Stimulated activated naive CD8-positive, alpha-beta T cell treated with anti-CD3 and anti-CD28 coated beads, Interleukin-15, Interleukin-2, amounts not matched to agents 100 ng/mL and 50 ng/mL, for 24 hours (primary cell): ENCODE data around the gene MORC4.

Experiments used
- H3K27ac Mint-ChIP-seq: one replicate; pipeline ENCODE4 v1.8.0; 2021; ENCODE audit warnings: mild to moderate bottlenecking, mixed read lengths
- H3K27me3 Mint-ChIP-seq: one replicate; pipeline ENCODE4 v1.8.0; 2021; ENCODE audit warnings: mixed read lengths
- H3K36me3 Mint-ChIP-seq: one replicate; pipeline ENCODE4 v1.8.0; 2021; ENCODE audit warnings: low read depth, mixed read lengths
- H3K4me1 Mint-ChIP-seq: one replicate; pipeline ENCODE4 v1.8.0; 2021; ENCODE audit warnings: low read depth, mixed read lengths
- H3K4me3 Mint-ChIP-seq: one replicate; pipeline ENCODE4 v1.8.0; 2021; ENCODE audit warnings: mild to moderate bottlenecking, mixed read lengths
- H3K9me3 Mint-ChIP-seq: one replicate; pipeline ENCODE4 v1.8.0; 2021; ENCODE audit warnings: mixed read lengths

The MORC4 gene

GRCh38 chrX:106939566-106939965, 60.4 kb downstream of the MORC4 start:
- no peaks in the 10 kb centered on the region for H3K4me1 Mint-ChIP-seq
- H3K4me3 Mint-ChIP-seq = no peak overlapping the region
- no peaks in the 10 kb centered on the region for H3K9me3 Mint-ChIP-seq
- no peak overlapping the region for H3K27ac Mint-ChIP-seq
- H3K27me3 Mint-ChIP-seq = no peaks in the 10 kb centered on the region
- peaks cover 8% of the 10 kb centered on the region for H3K36me3 Mint-ChIP-seq

- no peak overlapping the region for H3K27ac Mint-ChIP-seq
- no peaks in the 10 kb centered on the region for H3K9me3 Mint-ChIP-seq
- H3K27me3 Mint-ChIP-seq = no peaks in the 10 kb centered on the region
- H3K36me3 Mint-ChIP-seq = no peaks in the 10 kb centered on the region
- H3K4me3 Mint-ChIP-seq = no peak overlapping the region
- H3K4me1 Mint-ChIP-seq = no peaks in the 10 kb centered on the region
Observed at GRCh38 chrX:106936246-106936645, 63.8 kb downstream of the MORC4 start.

GRCh38 chrX:106935175-106935574, 64.8 kb downstream of the MORC4 start:
- H3K4me1 Mint-ChIP-seq = no peaks in the 10 kb centered on the region
- no peaks in the 10 kb centered on the region for H3K27me3 Mint-ChIP-seq
- H3K9me3 Mint-ChIP-seq = no peaks in the 10 kb centered on the region
- no peak overlapping the region for H3K4me3 Mint-ChIP-seq
- no peak overlapping the region for H3K27ac Mint-ChIP-seq
- no peaks in the 10 kb centered on the region for H3K36me3 Mint-ChIP-seq

GRCh38 chrX:106933538-106933961, 66.5 kb downstream of the MORC4 start:
- Mint-ChIP-seq H3K9me3 (no peaks in the 10 kb centered on the region), H3K27ac (no peak overlapping the region), H3K36me3 (no peaks in the 10 kb centered on the region), H3K4me1 (no peaks in the 10 kb centered on the region), H3K27me3 (no peaks in the 10 kb centered on the region), H3K4me3 (no peak overlapping the region)

- no peaks in the 10 kb centered on the region for H3K36me3 Mint-ChIP-seq
- H3K4me1 Mint-ChIP-seq = no peaks in the 10 kb centered on the region
- H3K9me3 Mint-ChIP-seq = no peaks in the 10 kb centered on the region
- no peak overlapping the region for H3K27ac Mint-ChIP-seq
- no peak overlapping the region for H3K4me3 Mint-ChIP-seq
- H3K27me3 Mint-ChIP-seq = no peaks in the 10 kb centered on the region
Observed at GRCh38 chrX:106932960-106933537, 67.0 kb downstream of the MORC4 start.

- H3K27me3 Mint-ChIP-seq = no peaks in the 10 kb centered on the region
- H3K27ac Mint-ChIP-seq = no peak overlapping the region
- no peaks in the 10 kb centered on the region for H3K4me1 Mint-ChIP-seq
- H3K36me3 Mint-ChIP-seq = no peaks in the 10 kb centered on the region
- no peak overlapping the region for H3K4me3 Mint-ChIP-seq
- no peaks in the 10 kb centered on the region for H3K9me3 Mint-ChIP-seq
Observed at GRCh38 chrX:106932492-106932923, 67.5 kb downstream of the MORC4 start.

DNA sequence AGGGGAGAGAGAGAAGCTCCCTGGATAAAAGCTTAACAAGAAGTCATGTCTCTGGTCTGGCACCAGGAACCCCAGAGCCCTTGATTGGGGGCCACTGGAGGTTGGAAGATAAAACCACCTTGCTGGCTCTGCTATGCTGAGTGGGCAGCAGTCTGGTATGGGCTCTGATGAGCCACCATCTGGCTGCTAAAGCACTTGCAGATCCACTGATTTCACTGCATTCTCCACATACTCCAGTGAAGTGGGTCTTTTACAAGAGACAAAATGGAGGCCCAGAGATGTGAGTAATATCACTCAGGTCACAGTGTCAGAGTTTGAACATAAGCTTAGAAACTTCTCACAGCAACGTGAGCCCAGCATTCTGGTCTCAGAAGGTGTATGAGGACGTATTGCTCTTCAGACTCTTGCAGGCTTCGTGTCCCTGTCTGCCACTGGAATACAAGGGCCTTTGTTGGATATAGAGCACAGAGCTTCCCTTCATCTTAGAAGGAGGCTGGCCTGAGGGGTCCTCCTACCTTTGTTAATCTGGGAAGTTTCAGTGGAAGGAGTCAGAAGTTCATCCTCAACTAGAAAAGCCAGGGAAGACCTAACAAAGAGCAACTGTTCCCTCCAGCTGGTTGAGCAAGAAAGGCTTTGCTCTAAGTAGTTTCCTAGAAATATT, 68.1 kb downstream of the MORC4 start:
- H3K4me1 Mint-ChIP-seq = no peaks in the 10 kb centered on the region
- no peak overlapping the region for H3K27ac Mint-ChIP-seq
- H3K27me3 Mint-ChIP-seq = no peaks in the 10 kb centered on the region
- H3K4me3 Mint-ChIP-seq = no peak overlapping the region
- H3K9me3 Mint-ChIP-seq = no peaks in the 10 kb centered on the region
- H3K36me3 Mint-ChIP-seq = no peaks in the 10 kb centered on the region

- H3K9me3 Mint-ChIP-seq = no peaks in the 10 kb centered on the region
- H3K4me3 Mint-ChIP-seq = no peak overlapping the region
- H3K36me3 Mint-ChIP-seq = no peaks in the 10 kb centered on the region
- no peak overlapping the region for H3K27ac Mint-ChIP-seq
- H3K27me3 Mint-ChIP-seq = no peaks in the 10 kb centered on the region
- H3K4me1 Mint-ChIP-seq = no peaks in the 10 kb centered on the region
Observed at GRCh38 chrX:106928227-106928626, 71.8 kb downstream of the MORC4 start.

DNA sequence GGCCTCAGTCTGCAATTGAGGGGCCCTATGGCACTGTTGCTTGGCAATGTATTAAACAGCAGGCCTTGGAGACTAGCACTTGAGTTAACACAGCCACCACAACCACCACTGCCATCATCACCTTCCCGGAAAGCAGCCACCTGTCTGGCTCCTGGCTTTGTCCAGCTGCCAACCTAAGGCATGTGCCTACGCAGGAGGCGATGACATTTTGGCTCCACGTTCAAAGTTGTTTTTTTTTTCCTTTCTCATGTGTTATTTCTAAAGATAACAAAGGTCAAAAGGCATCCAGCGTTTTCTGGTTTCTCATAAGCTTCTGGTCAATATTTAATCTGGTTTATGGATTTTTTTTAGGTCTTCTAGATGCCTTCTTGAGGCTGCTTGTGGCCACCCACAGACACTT, 72.3 kb downstream of the MORC4 start:
- no peaks in the 10 kb centered on the region for H3K36me3 Mint-ChIP-seq
- H3K27me3 Mint-ChIP-seq = no peaks in the 10 kb centered on the region
- H3K4me1 Mint-ChIP-seq = no peaks in the 10 kb centered on the region
- no peak overlapping the region for H3K27ac Mint-ChIP-seq
- H3K9me3 Mint-ChIP-seq = no peaks in the 10 kb centered on the region
- no peak overlapping the region for H3K4me3 Mint-ChIP-seq

DNA sequence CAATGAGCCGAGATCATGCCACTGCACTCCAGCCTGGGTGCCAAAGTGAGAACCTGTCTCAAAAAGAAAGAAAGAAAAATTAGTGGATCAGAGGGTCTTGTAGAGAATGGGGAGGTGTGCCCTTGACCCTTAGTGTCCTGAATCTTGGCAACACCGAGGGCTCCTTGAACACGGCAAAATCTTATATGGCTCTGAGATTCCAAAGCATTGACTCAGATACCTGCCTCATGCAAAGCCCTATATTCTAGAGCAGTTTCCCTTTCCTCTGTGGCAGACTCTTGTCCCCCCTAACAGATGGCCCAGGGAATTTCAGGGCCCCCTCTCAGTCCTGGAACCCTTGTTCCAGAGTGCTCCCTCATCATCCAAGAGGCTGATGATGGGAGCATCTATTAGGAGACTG, 73.0 kb downstream of the MORC4 start:
- no peaks in the 10 kb centered on the region for H3K9me3 Mint-ChIP-seq
- no peak overlapping the region for H3K27ac Mint-ChIP-seq
- no peaks in the 10 kb centered on the region for H3K4me1 Mint-ChIP-seq
- no peaks in the 10 kb centered on the region for H3K27me3 Mint-ChIP-seq
- no peaks in the 10 kb centered on the region for H3K36me3 Mint-ChIP-seq
- no peak overlapping the region for H3K4me3 Mint-ChIP-seq

DNA sequence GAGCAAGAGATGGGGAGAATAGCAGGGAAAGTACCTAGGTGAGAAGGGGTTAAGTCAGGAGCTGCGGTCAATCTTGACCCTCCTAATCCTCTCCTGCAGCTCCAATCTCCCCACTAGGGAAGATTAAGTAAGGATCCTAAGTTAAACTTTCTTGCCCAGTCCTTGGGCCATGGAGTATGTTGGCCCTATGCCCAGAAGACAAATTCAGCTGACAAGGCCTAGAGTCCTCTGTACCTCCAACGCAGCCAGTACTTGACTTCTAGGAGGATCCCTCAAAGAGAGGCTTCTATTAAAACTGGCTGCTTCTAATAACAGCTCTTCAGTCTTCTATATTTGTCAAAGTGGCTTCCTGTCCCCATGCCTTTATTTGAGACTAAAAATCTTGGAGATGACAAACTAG, 78.4 kb downstream of the MORC4 start:
- Mint-ChIP-seq H3K9me3 (no peaks in the 10 kb centered on the region), H3K27me3 (no peaks in the 10 kb centered on the region), H3K36me3 (no peaks in the 10 kb centered on the region), H3K27ac (no peak overlapping the region), H3K4me3 (no peak overlapping the region), H3K4me1 (peaks cover 16% of the 10 kb centered on the region)

- H3K4me1 Mint-ChIP-seq = peaks cover 19% of the 10 kb centered on the region
- no peaks in the 10 kb centered on the region for H3K9me3 Mint-ChIP-seq
- no peak within 1 kb of the TSS for H3K27ac Mint-ChIP-seq
- H3K4me3 Mint-ChIP-seq = no peak within 1 kb of the TSS
- peaks cover 9% of the 10 kb centered on the region for H3K27me3 Mint-ChIP-seq
- no peaks in the 10 kb centered on the region for H3K36me3 Mint-ChIP-seq
Observed at GRCh38 chrX:106919932-106920452, 80.0 kb downstream of the MORC4 start, which contains the start of gene CLDN2. CLDN2 (plus strand) TSS chrX:106920402; CDS start chrX:106928229, 7,827 bp downstream.

GRCh38 chrX:106917830-106918500, 82.0 kb downstream of the MORC4 start:
- Mint-ChIP-seq H3K4me3 (no peak overlapping the region), H3K27ac (no peak overlapping the region), H3K9me3 (no peaks in the 10 kb centered on the region), H3K36me3 (no peaks in the 10 kb centered on the region), H3K27me3 (peaks cover 9% of the 10 kb centered on the region), H3K4me1 (peaks cover 19% of the 10 kb centered on the region)

GRCh38 chrX:106912864-106913263, 87.1 kb downstream of the MORC4 start:
- Mint-ChIP-seq H3K4me1 (peaks cover 13% of the 10 kb centered on the region), H3K27ac (no peak overlapping the region), H3K27me3 (peaks cover 9% of the 10 kb centered on the region), H3K4me3 (no peak overlapping the region), H3K9me3 (no peaks in the 10 kb centered on the region), H3K36me3 (no peaks in the 10 kb centered on the region)

DNA sequence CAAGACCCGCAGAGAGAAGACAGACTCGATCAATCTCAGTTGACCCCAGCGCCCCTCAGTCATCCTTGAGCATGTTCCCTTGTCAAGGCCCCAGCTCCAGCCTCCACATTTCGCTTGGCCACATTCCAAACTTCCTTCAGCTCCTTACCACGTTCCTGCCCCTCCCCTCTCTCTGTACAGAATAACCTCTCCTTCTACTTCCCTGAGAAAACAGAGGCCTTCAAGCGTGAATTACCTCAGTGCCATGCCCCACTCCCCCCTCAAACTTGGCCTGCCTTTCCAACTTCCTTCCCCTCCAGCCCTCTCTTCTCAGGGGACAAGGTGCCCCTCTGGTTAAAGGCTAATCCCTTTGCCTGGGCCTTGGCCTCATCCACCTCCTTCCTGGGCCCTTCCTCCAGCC, 93.7 kb downstream of the MORC4 start:
- no peak overlapping the region for H3K27ac Mint-ChIP-seq
- no peak overlapping the region for H3K4me3 Mint-ChIP-seq
- no peaks in the 10 kb centered on the region for H3K9me3 Mint-ChIP-seq
- H3K4me1 Mint-ChIP-seq = no peaks in the 10 kb centered on the region
- H3K36me3 Mint-ChIP-seq = no peaks in the 10 kb centered on the region
- no peaks in the 10 kb centered on the region for H3K27me3 Mint-ChIP-seq
